ENCODE data around the gene UCP1. TPM values are rescaled to one million over a fixed set of nuclear protein-coding genes. Genes with fewer than 3 reads are reported as not detected.

The UCP1 gene
- total RNA-seq, 6 donors from 2014 or later = not detected

DNA sequence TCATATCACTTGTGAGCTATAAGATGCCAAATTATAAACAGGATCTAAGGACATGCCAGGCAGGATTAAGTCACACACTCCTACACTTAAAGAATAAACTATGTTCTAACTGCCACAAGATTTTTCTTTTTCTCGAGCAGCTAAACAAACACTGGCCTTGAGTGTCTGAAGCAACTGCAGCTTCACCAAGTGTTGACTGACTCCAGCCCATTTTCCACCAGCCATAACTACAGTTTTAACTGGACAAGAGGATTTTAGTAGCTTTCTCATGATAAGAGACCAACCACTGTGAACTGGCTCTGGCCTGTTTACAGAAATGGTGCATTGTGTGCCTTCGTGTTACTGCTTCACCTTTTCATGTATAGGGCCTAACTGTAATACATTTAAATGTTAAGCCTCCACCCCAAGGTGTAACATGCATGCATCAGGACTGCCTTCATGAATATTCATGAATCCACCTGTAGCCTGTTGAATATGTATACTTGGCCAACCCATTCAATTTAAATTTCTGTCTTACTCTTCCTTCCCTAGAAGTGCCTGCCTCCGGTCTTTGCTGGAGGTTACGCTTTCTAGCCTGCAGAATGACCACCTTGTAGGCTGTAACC is 10.8 kb downstream of the UCP1 start:
- no peak overlapping the region for H3K27ac ChIP-seq
- DNase-seq (peak in 1 of 2 donors; percentile 29), ATAC-seq (ENCODE audit: low FRiP score in 2 of 2) (no peak)
- whole genome bisulfite sequencing, 2 donors = 78 to 79% methylated on average over 4 of the region's 4 CpGs
- no peak overlapping the region for H3K4me3 ChIP-seq
- no peaks in the 10 kb centered on the region for H3K36me3 ChIP-seq
- no peak for TF ChIP-seq POLR2A (IDR thresholded peaks at IDR 0.05)
- no peak for TF ChIP-seq CTCF (IDR thresholded peaks at IDR 0.05)
- no peak for TF ChIP-seq POLR2AphosphoS5 (IDR thresholded peaks at IDR 0.05)
- peaks cover 0 to 5% (median 0%) of the 10 kb centered on the region in 4 donors for H3K4me1 ChIP-seq
- H3K27me3 ChIP-seq = no peaks in the 10 kb centered on the region
- no peaks in the 10 kb centered on the region for H3K9me3 ChIP-seq

DNA sequence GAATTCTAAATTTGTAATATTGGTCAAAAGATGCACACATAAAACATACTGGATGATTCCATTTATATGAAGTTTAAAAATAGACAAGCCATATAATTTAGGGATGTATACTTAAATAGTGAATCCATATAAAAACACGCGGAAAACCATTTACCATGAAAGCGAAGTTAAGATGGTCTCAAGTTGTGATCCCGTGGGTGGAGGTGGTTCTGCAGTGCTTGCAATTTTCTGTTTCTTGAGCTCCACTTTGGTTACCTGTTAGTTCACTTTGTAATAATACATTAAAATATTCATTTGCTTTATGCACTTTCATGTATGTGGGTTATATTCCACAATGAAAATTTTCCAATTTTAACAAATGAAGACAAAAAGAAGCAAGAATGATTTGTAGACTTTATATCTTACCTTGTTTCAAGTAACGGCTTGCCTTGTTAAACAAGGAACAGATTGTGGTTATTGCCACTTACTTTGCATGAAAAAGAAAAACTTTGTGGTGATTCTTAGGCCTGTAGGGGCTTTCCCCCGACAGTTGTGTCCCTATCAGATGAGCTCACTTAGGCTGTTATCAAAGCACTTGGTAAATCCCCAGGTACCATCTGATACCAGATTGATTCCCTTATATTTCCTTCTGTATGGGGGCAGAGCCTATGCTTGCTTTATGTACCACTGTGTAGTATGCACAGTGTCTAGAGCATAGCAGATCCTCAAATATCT is 12.2 kb downstream of the UCP1 start:
- peaks cover 0 to 5% (median 0%) of the 10 kb centered on the region in 4 donors for H3K4me1 ChIP-seq
- TF ChIP-seq EP300 (IDR thresholded peaks at IDR 0.05) = no peak
- TF ChIP-seq POLR2AphosphoS5 (IDR thresholded peaks at IDR 0.05) = no peak
- H3K27me3 ChIP-seq = no peaks in the 10 kb centered on the region
- no peak overlapping the region for H3K4me3 ChIP-seq
- ATAC-seq (ENCODE audit: low FRiP score in 2 of 2) (no peak), DNase-seq (no peak)
- 84 to 93% methylated on average over 6 of the region's 6 CpGs for WGBS, 2 donors
- H3K27ac ChIP-seq = no peak overlapping the region
- peaks cover 0 to 4% (median 0%) of the 10 kb centered on the region in 4 donors for H3K36me3 ChIP-seq
- no peaks in the 10 kb centered on the region for H3K9me3 ChIP-seq

GRCh38 chr4:140533951-140534480 is 34.7 kb downstream of the UCP1 start:
- Histone ChIP-seq H3K9me3 (no peaks in the 10 kb centered on the region), H3K27ac (no peak overlapping the region), H3K4me1 (no peaks in the 10 kb centered on the region), H3K27me3 (no peaks in the 10 kb centered on the region), H3K36me3 (peaks cover 0 to 35% (median 10%) of the 10 kb centered on the region in 4 donors), H3K4me3 (no peak overlapping the region)
- 93 to 94% methylated on average over 4 of the region's 4 CpGs for WGBS, 2 donors
- no peak for TF ChIP-seq POLR2A (IDR thresholded peaks at IDR 0.05)
- TF ChIP-seq POLR2AphosphoS5 (IDR thresholded peaks at IDR 0.05) = no peak
- TF ChIP-seq EP300 (IDR thresholded peaks at IDR 0.05) = no peak
- no peak for TF ChIP-seq CTCF (IDR thresholded peaks at IDR 0.05)
- no peak for ATAC-seq (ENCODE audit: low FRiP score in 2 of 2)
- no peak for DNase-seq

- Histone ChIP-seq H3K27ac (no peak overlapping the region), H3K36me3 (peaks cover 0 to 19% (median 0%) of the 10 kb centered on the region in 4 donors), H3K27me3 (no peaks in the 10 kb centered on the region), H3K4me1 (peaks cover 0 to 10% (median 2%) of the 10 kb centered on the region in 4 donors), H3K9me3 (no peaks in the 10 kb centered on the region), H3K4me3 (no peak overlapping the region)
- no peak for ATAC-seq (ENCODE audit: low FRiP score in 2 of 2)
- no peak for DNase-seq
- WGBS, 2 donors = 84 to 95% methylated on average over 1 of the region's 1 CpG
- no peak for TF ChIP-seq POLR2A (IDR thresholded peaks at IDR 0.05)
- no peak for TF ChIP-seq CTCF (IDR thresholded peaks at IDR 0.05)
- no peak for TF ChIP-seq EP300 (IDR thresholded peaks at IDR 0.05)
- no peak for TF ChIP-seq POLR2AphosphoS5 (IDR thresholded peaks at IDR 0.05)
Observed at GRCh38 chr4:140529434-140529833, 39.3 kb downstream of the UCP1 start.

DNA sequence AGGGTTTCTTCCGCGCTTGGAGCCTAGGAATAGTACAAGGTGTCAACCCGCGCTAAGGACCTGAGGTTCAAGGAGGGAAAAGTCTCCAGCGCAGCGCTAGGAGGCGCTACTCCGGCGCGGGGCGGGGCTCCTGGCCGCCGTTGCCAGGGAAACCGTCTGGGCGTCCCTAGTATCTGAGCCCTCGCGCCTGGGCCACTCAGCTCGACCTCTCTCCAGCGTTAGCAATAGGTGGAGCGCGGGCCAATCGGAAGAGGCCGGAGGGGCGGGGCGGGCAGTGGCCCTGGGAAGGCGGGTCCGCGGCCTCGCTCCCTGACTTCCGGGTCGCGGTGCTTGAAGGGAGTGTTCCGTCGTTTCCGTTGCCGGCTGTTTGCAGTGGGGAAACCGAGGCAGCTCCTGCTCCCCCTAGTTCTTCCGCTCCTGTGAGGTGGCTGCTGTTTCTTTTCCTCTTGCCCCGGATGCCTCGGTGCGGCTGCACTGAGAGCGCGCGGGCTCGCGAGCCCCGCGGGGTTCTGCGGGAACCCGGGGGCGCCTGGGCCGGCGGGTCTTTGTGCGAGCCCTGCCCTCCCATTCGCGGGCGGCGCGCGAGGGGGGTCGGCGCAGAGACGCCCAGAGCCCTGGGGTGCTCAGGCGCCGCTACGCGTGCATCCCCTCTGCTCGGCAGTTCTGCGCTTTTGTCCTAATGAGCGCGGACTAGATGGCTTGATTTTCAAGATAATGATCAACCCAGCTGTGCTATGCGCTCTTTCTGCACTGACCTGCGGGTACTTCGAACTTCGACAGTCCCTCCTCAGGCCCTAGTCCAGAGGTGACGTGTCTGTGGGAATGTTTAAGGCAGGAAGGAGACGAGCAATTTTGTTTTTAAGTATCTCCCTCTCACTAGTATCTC is 44.7 kb downstream of the UCP1 start, which contains the start of gene ELMOD2:
ELMOD2 (plus strand) TSS at position 312 of the 886 bp plus-strand sequence. CDS start 1,261 bp downstream, outside the sequence.
- Histone ChIP-seq H3K27ac (peak within 1 kb of the TSS; percentile 83 to 89 (median 84)), H3K4me3 (peak within 1 kb of the TSS; percentile 74 to 98 (median 76)), H3K27me3 (no peaks in the 10 kb centered on the region), H3K9me3 (no peaks in the 10 kb centered on the region), H3K4me1 (peaks cover 4 to 17% (median 6%) of the 10 kb centered on the region in 4 donors), H3K36me3 (peaks cover 0 to 11% (median 0%) of the 10 kb centered on the region in 4 donors)
- TF ChIP-seq EP300 (IDR thresholded peaks at IDR 0.05) = no peak
- TF ChIP-seq POLR2A (IDR thresholded peaks at IDR 0.05) = peak in 3 of 4 donors; percentile 37 to 79 (median 55)
- peak; percentile 65 to 74 for TF ChIP-seq POLR2AphosphoS5 (IDR thresholded peaks at IDR 0.05)
- TF ChIP-seq CTCF (IDR thresholded peaks at IDR 0.05) = peak; percentile 85 to 96 (median 90)
- ATAC-seq (ENCODE audit: low FRiP score in 2 of 2) (peak; percentile 100), DNase-seq (peak; percentile 99 to 100)
- 0 to 1% methylated on average over 12 to 66 of the region's 77 CpGs for WGBS, 2 donors
